ENCODE results near the gene VIPR2.

VIPR2 gene

DNA sequence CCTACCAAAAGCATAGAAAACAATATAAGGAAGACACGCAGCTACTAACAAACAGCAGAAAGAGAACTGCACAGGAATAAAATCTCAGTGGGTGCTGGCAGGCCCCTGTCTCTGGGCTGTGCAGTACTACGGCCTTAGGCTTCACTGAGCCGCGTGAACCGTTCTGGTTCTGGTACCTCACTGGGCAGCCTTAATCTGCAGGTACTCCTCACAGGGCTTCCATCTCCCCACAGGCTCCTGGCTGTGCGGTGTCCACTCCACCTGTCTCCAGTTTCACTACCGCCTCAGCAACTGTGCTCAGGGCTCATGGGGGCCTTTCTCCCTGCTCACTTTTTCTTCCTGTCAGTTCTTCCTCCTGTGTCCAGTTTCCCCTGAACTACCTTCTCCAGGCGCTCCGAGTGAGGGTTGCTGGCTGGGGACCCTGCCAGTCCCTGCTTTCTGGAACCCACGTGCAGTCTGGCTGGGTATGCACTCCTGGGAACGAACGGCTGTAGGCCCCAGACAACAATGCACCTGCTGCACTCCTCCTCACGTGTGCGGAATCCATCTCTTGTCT is 75.7 kb downstream of the VIPR2 start:
- DNase-seq (ENCODE audit: extremely low read depth, low read depth) = no peak
- TF ChIP-seq, protein P1, sequence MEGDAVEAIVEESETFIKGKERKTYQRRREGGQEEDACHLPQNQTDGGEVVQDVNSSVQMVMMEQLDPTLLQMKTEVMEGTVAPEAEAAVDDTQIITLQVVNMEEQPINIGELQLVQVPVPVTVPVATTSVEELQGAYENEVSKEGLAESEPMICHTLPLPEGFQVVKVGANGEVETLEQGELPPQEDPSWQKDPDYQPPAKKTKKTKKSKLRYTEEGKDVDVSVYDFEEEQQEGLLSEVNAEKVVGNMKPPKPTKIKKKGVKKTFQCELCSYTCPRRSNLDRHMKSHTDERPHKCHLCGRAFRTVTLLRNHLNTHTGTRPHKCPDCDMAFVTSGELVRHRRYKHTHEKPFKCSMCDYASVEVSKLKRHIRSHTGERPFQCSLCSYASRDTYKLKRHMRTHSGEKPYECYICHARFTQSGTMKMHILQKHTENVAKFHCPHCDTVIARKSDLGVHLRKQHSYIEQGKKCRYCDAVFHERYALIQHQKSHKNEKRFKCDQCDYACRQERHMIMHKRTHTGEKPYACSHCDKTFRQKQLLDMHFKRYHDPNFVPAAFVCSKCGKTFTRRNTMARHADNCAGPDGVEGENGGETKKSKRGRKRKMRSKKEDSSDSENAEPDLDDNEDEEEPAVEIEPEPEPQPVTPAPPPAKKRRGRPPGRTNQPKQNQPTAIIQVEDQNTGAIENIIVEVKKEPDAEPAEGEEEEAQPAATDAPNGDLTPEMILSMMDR (IDR thresholded peaks at IDR 0.05; ENCODE audit: low read depth, low read length, missing control alignments) = no peak
- H3K4me3 ChIP-seq (replicated peaks; ENCODE audit: low read depth, low read length) = no peak overlapping the region

DNA sequence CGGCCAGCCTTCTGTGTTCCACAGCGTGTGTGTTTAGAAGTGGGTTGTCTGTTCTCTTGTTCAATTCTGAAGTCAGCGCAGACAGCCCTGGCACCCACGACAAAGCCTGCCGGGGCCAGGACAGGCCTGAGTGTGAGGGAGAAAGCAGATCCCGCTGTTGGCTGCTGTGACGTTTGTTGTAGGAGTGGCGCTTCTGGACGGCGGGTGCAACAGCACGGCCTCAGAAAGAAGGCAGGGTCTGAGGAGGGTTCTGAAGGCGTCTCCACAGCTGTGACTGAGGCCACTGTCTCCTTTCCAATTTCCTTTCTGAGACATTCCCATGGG is 76.2 kb downstream of the VIPR2 start:
- no peak overlapping the region for H3K4me3 ChIP-seq (replicated peaks; ENCODE audit: low read depth, low read length)
- no peak for DNase-seq (ENCODE audit: extremely low read depth, low read depth)
- TF ChIP-seq, protein P1 (IDR thresholded peaks at IDR 0.05; ENCODE audit: low read depth, low read length, missing control alignments) = no peak

DNA sequence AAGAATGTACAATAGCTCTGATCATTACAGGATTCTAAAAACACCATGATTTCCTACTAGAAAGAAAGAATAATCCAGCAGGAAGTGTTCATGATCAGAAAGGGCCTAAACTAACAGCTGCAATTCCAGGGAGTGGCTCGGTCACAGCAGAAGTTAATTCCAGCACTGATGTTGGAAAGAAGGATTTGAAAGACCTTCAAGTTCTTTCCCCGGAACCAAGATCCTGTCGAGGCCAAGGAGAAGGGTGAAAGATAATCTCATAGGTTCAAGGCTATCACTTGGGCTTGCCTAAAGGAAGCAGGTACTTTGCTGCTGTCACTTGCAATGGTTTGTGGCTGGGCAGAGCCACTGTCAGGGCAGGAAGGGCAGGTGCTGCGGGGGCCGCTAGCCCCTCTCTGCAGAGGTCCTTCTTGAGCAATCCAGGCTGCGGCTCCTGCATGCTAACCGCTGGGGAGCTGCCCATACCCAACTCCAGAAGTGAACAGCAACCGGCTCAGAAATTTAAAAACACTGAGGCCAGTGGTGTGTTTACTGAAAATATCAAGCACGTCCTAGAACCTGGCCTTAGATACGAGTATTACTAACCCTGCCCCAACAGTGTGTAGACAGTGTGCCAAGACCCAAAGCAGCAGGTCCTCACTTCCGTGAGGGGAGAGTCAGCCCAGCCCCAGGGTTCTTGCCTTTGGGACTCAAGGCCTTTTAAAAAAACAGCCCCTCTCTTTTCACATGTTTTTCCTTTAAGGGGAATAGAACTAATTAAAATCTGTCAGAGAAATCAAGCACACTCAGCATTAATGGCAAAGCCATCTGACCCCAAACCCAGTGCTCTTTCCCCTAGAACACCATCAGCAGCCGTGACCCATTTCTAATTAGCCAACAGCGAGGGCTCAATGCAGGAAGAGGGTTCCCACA is 76.8 kb downstream of the VIPR2 start:
- no peak for DNase-seq (ENCODE audit: extremely low read depth, low read depth)
- no peak overlapping the region for H3K4me3 ChIP-seq (replicated peaks; ENCODE audit: low read depth, low read length)
- TF ChIP-seq, protein P1 (IDR thresholded peaks at IDR 0.05; ENCODE audit: low read depth, low read length, missing control alignments) = no peak

DNA sequence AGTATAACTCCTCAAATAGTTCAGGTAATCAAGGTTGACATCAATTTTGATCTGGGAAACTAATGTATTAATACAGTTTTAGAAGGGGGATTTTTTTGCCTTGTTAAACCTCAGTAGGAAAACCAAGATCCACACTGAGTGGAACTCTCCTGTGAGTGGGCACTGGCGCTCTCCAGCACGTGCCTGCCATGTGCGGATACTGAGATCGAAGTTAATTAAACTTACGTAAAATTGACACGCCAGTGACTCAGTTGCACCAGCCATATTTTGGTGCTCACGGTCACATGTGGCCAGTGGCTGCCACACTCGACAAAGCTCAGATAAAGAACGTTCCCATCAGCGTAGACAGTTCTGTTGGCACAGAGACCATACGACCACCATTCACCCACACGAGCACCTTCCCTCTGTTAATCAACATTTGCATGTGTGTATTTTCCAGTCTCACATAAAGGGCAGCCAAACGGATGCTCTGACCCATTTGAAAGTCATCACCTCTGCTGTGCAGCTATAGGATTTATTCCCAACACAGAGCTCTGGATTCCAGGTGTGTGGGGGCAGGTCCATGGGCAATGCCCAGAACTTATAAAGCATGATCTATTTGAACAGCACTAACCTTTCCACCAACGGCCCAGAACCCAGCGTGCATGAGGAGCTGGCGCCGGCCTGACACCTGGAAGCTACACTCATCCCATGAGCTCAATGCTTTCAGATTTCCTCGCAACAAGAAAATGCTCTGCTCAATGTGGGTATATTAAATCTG is 77.7 kb downstream of the VIPR2 start:
- TF ChIP-seq, protein P1 (IDR thresholded peaks at IDR 0.05; ENCODE audit: low read depth, low read length, missing control alignments) = no peak
- no peak overlapping the region for H3K4me3 ChIP-seq (replicated peaks; ENCODE audit: low read depth, low read length)
- no peak for DNase-seq (ENCODE audit: extremely low read depth, low read depth)

DNA sequence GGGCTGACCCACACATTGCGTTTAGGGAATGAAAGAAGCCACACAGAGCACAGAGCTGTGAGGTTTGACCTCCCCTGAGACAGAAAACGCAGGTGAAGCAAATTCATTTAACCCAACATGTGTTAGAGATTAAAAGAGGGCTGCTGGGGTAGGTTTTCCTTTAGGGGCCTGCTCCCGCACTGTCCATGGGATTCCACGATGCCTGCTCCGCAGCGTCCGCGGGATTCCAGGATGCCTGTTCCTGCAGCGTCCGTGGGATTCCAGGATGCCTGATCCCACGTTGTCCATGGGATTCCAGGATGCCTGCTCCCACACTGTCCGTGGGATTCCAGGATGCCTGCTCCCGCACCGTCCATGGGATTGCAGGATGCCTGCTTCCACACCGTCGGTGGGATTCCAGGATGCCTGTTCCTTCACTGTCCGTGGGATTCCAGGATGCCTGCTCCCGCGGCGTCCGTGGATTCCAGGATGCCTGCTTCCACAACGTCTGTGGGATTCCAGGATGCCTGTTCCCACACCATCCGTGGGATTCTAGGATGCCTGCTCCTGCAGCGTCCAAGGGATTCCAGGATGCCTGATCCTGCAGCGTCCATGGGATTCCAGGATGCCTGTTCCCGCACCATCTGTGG is 78.7 kb downstream of the VIPR2 start:
- no peak overlapping the region for H3K4me3 ChIP-seq (replicated peaks; ENCODE audit: low read depth, low read length)
- TF ChIP-seq, protein P1 (IDR thresholded peaks at IDR 0.05; ENCODE audit: low read depth, low read length, missing control alignments) = no peak
- DNase-seq (ENCODE audit: extremely low read depth, low read depth) = no peak

DNA sequence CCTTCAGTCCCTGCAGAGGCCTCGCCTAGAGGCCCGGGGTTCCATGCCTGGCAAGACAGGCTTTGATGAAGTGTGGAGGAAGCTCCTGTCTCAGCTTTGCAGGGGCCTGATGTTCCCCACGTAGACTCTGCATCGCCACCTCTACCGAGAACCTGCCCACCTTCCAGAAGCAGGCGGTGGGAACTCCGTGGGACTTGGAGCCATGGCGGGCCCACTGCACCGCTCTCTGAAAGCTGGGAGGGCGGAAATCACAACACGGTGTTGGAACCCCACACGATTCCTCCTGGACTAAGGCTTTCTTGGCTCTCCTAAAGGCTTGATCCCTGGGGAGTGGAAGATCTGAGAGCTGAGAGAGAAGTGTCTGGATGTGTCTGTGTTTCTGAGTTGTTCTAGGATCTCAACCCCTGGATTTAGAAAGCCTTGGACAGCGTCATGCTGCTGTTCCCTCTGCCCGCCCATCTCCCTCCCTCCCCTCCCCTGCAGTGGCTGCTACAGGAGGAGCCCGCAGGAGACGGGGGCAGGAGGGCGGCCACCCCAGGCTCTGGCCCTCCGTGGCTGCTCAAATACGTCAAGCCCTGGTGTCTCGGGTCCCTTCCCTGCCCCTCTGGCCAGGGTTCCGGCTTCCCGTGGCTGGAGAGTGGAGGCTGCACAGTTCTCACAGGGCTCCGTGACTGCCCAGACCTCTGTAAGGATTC is 79.7 kb downstream of the VIPR2 start:
- no peak overlapping the region for H3K4me3 ChIP-seq (replicated peaks; ENCODE audit: low read depth, low read length)
- no peak for DNase-seq (ENCODE audit: extremely low read depth, low read depth)
- TF ChIP-seq, protein P1 (IDR thresholded peaks at IDR 0.05; ENCODE audit: low read depth, low read length, missing control alignments) = no peak

Measured in HFF-Myc (cell line).